ENCODE results near the gene ABI3. TPM values are rescaled to one million over a fixed set of nuclear protein-coding genes. Genes with fewer than 3 reads are reported as not detected.

The ABI3 gene
- total RNA-seq, 4 donors from 2014 or later: 5.9 to 32.9 (median 13.9) TPM

- Histone ChIP-seq H3K27me3 (peaks cover 0 to 11% of the 10 kb centered on the region in 2 donors), H3K4me3 (no peak overlapping the region), H3K4me1 (peaks cover 0 to 11% of the 10 kb centered on the region in 2 donors), H3K36me3 (no peaks in the 10 kb centered on the region), H3K27ac (no peak overlapping the region), H3K9me3 (no peaks in the 10 kb centered on the region)
- no peak for DNase-seq
- intact Hi-C loops (cut with DNase I; ENCODE audit: low total_unique reads): loop anchor here (10.0 kb wide), 1 partner anchor 48 kb away; no protein-coding TSS in a partner anchor
- no peak for TF ChIP-seq POLR2A (IDR thresholded peaks at IDR 0.05)
- TF ChIP-seq, protein P1, sequence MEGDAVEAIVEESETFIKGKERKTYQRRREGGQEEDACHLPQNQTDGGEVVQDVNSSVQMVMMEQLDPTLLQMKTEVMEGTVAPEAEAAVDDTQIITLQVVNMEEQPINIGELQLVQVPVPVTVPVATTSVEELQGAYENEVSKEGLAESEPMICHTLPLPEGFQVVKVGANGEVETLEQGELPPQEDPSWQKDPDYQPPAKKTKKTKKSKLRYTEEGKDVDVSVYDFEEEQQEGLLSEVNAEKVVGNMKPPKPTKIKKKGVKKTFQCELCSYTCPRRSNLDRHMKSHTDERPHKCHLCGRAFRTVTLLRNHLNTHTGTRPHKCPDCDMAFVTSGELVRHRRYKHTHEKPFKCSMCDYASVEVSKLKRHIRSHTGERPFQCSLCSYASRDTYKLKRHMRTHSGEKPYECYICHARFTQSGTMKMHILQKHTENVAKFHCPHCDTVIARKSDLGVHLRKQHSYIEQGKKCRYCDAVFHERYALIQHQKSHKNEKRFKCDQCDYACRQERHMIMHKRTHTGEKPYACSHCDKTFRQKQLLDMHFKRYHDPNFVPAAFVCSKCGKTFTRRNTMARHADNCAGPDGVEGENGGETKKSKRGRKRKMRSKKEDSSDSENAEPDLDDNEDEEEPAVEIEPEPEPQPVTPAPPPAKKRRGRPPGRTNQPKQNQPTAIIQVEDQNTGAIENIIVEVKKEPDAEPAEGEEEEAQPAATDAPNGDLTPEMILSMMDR (IDR thresholded peaks at IDR 0.05): no peak
Observed at GRCh38 chr17:49223168-49223516, 12.6 kb downstream of the ABI3 start.

DNA sequence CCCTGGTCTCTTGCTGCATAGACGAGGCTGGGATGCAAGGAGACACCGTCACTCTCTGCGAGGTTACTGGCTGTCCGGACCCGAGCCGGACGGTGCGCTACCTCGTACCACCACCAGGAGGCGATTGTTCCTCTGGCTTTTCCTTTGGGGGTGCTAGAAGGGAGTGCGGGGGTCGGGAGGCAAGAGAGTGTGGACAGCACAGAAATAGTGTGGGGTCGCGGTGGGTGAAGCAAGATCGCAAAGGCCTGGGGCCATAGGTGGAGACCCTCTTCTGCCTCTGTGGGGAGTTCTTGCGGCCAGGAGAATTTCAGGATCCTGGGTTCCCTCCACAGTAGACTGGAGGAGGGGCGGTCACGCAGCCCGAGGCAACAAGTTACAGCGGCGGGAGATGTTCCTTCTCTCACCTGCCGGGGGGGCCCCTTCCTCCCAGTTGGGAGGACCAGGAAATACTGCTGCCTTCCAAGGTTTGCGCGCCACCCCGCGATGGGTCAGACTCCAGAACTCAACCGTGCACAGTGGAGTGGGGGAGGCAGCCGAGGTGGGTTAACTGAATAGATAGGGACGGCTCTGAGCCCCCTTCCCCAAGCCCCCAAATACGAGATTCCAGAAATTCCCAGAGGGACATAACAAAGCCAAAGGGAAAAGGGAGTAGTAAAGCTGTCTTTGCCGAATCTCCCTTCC lies 13.2 kb downstream of the ABI3 start:
- TF ChIP-seq POLR2A (IDR thresholded peaks at IDR 0.05): no peak
- TF ChIP-seq, protein P1 (IDR thresholded peaks at IDR 0.05): peak; percentile 38 to 72 (median 64)
- Histone ChIP-seq H3K9me3 (no peaks in the 10 kb centered on the region), H3K27ac (no peak overlapping the region), H3K36me3 (no peaks in the 10 kb centered on the region), H3K27me3 (peaks cover 0 to 11% of the 10 kb centered on the region in 2 donors), H3K4me3 (no peak overlapping the region), H3K4me1 (peaks cover 0 to 11% of the 10 kb centered on the region in 2 donors)
- intact Hi-C loops (cut with DNase I; ENCODE audit: low total_unique reads): loop anchor here (10.0 kb wide), 1 partner anchor 49 kb away; no protein-coding TSS in a partner anchor
- DNase-seq: peak; percentile 34 to 37

GRCh38 chr17:49224198-49224996 lies 13.9 kb downstream of the ABI3 start:
- no peaks in the 10 kb centered on the region for H3K36me3 ChIP-seq
- no peak overlapping the region for H3K27ac ChIP-seq
- H3K27me3 ChIP-seq: peaks cover 0 to 11% of the 10 kb centered on the region in 2 donors
- TF ChIP-seq, protein P1 (IDR thresholded peaks at IDR 0.05): no peak
- no peak for TF ChIP-seq POLR2A (IDR thresholded peaks at IDR 0.05)
- H3K4me1 ChIP-seq: peaks cover 0 to 11% of the 10 kb centered on the region in 2 donors
- H3K4me3 ChIP-seq: no peak overlapping the region
- intact Hi-C loops (cut with DNase I; ENCODE audit: low total_unique reads): loop anchor here (10.0 kb wide), 1 partner anchor 50 kb away; no protein-coding TSS in a partner anchor
- DNase-seq: no peak
- no peaks in the 10 kb centered on the region for H3K9me3 ChIP-seq

- Histone ChIP-seq H3K27ac (no peak overlapping the region), H3K4me3 (no peak overlapping the region)
- intact Hi-C loops (cut with DNase I; ENCODE audit: low total_unique reads): loop anchor here (10.0 kb wide), 1 partner anchor 50 kb away; no protein-coding TSS in a partner anchor
Observed at GRCh38 chr17:49224997-49225337, 14.5 kb downstream of the ABI3 start.

DNA sequence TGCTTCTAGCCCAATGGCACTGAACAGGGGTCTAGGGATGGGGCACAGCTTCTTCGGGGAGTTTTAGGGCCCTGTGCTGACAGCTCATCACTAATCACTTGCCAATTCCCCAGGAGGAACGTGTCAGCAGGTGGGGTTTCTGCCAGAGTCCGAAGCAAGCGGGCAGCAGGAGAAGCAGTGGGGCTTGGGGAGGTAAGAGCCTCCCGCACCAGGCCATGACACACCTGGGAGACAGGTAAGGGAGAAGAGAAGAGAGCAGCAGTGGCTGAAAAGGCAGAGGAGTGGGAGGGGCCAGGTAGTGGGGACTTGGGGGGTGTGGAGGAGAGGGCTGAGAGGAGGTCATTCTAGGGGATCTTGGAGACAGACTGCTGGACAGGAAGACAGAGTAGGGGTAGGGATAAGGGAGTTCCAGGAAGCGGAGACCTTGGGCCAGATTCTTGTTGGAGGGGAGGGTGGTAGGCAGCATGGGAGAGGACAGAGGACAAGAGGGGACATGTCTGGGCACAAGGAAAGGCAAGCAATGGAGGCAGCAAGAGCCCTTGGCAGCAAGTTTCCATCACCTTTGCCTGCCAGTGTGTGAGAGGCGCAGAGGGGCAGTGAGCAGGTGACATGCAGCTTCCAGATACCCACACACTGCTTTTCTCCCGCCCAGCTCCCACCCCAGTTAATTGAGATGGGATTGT lies 15.2 kb downstream of the ABI3 start:
- intact Hi-C loops (cut with DNase I; ENCODE audit: low total_unique reads): loop anchor here (10.0 kb wide), 1 partner anchor 51 kb away; no protein-coding TSS in a partner anchor
- Histone ChIP-seq H3K27ac (no peak overlapping the region), H3K27me3 (peaks cover 0 to 11% of the 10 kb centered on the region in 2 donors), H3K9me3 (no peaks in the 10 kb centered on the region), H3K4me1 (peaks cover 0 to 11% of the 10 kb centered on the region in 2 donors), H3K36me3 (no peaks in the 10 kb centered on the region), H3K4me3 (no peak overlapping the region)
- DNase-seq: no peak
- no peak for TF ChIP-seq POLR2A (IDR thresholded peaks at IDR 0.05)
- TF ChIP-seq, protein P1 (IDR thresholded peaks at IDR 0.05): no peak

More at GRCh38 chr17:49224997-49225337, 14.5 kb downstream of the ABI3 start:
- DNase-seq: no peak
- H3K36me3 ChIP-seq: no peaks in the 10 kb centered on the region
- peaks cover 0 to 11% of the 10 kb centered on the region in 2 donors for H3K27me3 ChIP-seq
- H3K9me3 ChIP-seq: no peaks in the 10 kb centered on the region
- no peak for TF ChIP-seq POLR2A (IDR thresholded peaks at IDR 0.05)
- peaks cover 0 to 11% of the 10 kb centered on the region in 2 donors for H3K4me1 ChIP-seq
